HG02678 (cell line): ENCODE measurements around the gene FILIP1.

Experiments
- ATAC-seq: cut with Tn5 transposase; IDR thresholded peaks from one replicate; pipeline ENCODE4 v1.9.1; 2021; ENCODE audit warnings: mild to moderate bottlenecking, moderate library complexity; ENCODE audit not compliant: unreplicated experiment

The FILIP1 gene

DNA sequence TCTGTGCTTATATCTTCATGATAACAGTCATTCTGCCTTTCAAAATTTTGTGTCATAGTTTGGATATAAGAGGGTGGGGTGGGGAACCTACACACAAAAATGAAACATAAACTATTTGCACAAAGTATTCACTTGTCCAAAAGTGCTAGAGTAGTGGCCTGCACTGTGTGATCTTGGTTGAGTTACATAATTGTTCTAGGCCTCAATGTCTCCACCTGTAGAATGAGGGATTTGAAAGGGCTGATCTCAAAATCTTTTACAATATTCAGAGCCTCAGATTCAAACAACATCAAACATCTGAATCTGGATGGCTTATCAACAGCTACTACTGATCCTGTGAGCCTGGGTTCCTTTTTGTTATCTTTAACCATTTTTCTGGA is 144.7 kb downstream of the FILIP1 start:
- no peak for ATAC-seq

DNA sequence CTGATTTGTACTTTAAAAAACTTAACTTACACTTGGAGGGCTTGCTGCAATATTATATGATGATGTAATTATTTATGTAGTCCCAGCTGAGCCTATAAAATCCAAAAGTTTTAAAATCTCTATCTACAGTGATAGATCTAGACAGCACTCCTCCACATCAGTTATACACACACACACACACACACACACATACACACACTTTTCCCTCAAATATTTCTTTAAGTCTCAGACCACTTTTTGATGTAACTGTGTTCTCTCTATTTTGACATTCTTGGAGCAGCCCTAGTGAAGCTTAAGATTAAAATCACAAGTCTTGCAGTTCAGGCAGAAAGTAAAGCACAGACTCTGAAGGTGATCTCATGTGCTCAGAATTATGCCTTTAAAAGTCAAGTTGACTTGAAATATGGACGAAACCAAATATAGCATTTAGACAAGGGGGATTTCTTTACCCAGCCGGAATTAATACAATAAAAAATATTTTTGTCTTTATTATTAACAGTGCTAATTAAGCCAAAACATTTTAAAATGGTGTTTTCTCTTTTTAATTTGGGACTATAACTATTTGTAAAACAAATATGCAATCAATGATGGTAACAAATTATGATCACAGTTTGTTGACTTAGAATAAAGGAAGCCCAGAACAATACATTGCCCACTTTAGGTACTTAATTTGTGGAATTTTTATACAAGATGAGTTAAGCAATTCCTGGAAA is 145.5 kb downstream of the FILIP1 start:
- ATAC-seq: no peak

DNA sequence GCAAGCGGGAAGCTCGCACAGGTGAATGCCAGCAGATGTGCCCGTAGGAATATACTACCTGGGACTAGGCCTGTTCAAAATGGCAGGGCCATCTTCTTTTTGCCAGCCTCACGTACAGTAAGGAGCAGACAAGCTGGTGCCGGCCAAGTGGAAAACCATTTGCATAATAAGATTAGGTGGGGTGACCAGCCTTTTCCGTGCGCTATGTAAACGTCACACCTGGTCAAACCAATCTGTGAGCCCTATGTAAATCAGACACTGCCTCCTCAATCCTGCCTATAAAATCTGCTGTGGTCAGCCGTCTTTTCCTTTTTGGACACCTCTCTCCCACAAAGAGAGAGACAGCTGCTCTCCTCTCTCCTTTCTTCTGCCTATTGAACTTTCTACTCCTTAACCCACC is 148.2 kb downstream of the FILIP1 start:
- ATAC-seq: no peak

DNA sequence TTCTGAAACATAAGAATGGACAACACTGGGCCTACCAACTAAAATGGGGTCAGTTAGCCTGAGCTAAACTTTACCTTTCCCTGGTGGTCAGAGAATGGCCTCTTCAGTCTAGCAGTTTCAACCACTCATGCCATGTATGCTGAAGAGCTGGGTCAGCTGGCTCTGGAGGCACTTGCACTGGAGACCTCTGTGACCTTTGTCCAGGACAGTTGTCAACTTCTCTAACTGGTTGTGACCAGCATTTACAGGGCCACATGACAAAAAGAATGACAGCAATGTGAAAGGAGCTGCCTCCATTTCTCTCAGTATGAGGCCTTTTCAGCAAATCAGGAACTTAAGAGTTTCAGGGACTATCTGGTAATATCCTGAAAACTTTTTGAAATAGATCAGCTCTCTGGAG is 149.1 kb downstream of the FILIP1 start:
- no peak for ATAC-seq

DNA sequence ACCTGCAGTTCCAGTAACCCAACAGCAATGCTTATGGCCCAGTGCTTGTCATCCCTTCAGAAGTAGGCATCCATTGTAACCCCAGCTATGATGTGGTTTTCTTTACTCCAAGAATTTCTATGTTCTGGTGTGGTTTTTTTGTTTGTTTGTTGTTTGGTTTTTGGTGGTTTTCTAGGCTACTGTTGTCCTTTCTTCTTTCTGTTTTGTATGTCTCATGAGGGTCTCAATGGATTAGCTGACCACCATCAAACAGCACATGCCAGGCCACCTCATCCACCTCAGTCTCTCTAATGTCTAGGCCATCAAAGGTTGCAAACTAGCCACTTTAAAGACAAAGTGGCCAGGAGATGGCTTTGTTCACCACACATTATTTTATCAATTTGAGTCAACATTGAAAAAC is 149.6 kb downstream of the FILIP1 start:
- no peak for ATAC-seq

DNA sequence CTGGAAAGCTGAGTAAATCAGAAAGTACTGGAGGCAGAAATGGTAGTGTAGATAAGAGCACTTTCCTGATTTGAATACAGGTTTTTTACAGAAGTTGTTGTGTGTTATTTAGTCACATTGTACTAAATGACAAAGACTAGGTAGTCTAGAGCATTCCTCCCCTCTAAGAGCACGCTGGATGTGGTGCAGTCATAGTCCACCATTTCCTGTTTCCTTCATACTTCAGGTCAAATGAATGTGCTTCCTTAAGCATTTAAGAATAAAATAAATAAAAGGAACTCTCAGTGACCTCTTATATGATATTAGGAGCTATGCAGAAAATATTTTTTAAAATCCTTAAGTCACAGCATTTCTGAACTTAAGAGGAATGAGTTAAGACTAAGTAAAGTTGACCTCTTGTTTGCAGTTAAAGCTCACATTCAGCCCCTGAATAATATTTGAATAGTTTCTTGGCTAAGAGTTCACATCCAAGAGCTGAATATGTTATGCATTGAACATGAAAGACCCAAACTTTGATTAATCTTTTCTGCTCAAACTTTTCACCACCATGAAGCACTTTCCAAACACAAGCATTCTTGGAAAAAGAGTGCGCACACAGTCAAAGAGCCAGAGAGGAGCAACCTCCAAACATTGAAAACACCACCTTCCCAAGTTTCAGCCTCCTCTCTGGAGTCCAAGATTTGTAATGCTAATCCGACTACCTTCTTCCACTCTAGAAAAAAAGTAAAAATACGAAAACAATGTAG is 155.6 kb downstream of the FILIP1 start:
- ATAC-seq: no peak

DNA sequence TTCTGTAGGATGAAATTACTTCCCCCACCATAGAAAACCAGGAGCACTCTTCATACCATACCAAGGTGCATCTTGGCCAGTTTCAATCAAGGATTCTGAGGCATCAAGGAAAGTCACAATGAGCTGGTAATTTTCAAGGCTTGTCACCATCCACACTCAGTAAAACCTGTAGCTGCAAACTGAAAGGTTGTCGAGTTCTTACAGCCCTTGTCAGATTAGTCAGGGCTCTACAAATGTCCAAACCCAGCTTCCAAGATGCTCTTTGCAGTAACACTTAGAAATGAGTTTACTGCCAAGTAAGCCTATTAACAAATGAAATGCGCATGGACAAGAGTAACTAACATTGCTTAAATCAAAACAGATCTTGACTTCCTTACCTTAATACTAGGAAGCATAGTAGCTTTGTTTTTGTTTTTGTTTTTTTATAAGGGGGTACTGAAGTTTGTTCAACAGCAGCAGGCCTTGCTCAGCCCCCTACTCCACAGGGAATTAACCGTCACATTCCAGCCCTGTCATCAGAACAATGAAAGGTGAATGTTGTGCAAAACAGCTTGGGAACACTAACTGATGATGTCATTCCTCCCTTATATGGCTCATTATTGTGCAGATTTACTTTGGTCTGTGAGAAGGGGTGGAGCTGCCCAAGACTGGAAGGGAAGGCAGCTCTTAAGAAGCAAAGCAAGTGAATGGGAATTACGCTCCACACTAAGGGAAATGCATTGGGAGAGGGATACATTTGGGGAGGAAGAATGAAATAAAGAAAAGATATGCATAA is 159.1 kb downstream of the FILIP1 start:
- no peak for ATAC-seq

DNA sequence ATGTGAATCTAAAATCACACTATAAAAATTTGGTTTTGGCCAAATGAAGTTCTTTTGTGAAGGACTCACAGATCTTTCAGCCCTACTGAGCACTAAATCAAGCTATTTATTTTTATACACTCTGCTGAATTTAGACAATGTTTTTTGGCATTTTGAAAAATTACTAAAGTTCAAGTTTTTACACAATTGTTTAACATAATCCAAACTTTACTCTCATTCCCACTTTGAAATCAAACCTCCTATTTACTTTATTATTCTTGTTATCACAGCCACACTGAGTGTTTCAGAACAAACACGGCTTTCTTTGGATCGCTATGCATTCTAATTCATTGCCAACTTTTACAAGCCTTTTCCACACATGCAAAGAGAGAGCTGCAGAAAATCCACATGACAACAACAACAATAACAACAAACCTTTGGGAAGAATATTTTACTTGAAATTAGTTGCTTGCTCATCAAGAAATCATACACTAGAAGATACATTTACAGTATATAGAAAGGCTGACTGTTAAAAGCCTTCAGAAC is 159.9 kb downstream of the FILIP1 start:
- no peak for ATAC-seq

DNA sequence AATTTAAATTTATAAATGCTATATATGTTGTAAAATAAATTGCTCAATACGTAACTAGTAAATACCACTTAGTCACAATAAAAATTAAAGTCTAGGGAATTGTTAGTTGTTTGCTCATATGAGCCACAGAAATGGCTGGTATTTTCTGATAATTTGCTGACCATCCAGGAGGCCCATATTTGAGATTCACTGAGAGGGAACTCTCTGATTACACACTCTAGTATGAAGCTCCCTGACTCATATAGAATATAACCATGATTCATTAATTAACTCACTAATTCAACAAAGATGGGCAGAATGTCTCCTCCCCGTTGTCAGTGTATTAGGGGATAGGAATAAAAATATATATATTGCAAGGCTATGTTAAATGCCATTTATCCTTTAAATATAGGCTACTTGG is 162.4 kb downstream of the FILIP1 start:
- ATAC-seq: no peak

DNA sequence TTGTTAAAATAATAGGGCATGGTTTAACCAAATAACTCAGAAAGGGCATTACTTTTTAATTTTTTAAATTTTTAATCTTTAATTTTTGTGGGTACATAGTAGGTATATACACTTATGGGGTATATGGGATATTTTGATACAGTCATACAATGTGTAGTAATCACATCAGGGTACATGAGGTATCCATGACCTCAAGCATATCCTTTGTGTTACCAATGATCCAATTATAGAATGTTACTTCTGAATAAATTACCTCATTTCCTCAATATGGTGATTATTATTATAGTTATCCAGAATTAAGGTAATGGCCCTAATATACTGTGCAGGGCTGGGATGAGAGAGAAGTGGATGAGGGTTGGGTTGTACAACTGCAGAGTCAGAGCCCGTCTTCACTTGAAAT is 163.9 kb downstream of the FILIP1 start:
- ATAC-seq: no peak

DNA sequence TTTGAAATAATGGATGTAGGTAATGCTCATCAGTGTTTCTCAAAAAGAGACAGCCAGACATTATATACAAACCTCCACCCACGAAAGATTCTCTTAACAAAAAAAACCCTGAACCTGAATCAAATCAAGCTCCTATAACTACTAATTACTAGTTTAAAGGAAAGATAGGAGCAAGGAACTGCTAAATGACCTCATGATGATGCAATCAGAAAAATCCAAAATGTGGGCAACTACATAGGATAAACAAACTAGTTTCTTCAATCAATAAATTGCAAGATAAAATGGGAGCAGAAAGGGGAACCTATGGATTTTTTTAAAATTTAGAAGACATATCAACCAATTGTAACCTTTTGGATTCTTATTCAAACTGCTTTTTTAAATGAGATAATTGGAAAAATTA is 165.8 kb downstream of the FILIP1 start:
- ATAC-seq: no peak

DNA sequence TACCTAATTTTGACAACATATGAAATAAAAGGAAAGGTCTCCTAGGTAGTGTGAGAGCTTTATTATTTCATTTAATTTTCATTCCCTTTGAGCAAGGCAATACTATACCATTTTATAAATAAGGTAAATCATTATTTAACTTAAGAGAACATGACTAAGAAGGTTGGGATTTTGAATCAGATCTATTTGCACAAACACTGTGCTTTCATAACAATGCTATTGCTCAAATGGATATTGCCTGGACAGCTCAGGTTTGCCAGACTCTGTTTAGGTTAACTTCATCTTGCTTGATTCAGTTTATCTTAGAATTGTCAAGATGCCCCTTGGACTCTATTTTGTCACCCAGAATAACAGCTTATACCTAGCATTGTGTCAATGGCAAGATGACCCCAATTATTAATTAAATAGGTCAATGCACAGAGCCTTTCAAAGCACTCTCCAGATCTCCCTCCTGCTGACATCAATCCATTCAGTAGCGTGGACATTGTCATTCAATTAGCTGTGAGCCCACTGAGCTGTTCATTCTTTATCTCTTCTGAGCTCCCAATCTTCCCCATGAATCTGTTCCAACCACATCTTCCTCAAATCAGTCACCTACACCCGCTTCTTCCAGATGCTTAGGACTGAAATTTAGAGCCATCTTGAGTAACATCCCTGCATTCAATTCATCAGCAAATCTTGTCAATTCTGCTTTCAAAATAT is 166.9 kb downstream of the FILIP1 start:
- no peak for ATAC-seq

DNA sequence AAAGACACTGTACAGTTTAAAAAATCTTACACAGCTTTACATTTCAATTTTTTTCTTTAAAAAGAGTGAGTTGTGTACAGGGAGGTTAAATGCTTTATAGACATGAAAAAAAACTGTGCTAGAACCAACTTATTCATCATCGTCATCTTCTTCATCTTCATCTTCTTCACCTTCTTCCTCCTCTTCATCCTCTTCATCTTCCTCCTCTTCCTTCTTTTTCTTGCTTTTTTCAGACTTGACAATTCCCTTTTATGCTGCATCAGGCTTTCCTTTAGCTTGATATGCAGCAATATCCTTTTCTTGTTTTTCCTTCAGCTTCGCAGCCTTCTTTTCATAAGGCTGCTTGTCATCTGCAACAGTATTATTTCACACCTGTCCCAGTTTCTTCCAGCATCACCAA is 174.7 kb downstream of the FILIP1 start:
- ATAC-seq: no peak

DNA sequence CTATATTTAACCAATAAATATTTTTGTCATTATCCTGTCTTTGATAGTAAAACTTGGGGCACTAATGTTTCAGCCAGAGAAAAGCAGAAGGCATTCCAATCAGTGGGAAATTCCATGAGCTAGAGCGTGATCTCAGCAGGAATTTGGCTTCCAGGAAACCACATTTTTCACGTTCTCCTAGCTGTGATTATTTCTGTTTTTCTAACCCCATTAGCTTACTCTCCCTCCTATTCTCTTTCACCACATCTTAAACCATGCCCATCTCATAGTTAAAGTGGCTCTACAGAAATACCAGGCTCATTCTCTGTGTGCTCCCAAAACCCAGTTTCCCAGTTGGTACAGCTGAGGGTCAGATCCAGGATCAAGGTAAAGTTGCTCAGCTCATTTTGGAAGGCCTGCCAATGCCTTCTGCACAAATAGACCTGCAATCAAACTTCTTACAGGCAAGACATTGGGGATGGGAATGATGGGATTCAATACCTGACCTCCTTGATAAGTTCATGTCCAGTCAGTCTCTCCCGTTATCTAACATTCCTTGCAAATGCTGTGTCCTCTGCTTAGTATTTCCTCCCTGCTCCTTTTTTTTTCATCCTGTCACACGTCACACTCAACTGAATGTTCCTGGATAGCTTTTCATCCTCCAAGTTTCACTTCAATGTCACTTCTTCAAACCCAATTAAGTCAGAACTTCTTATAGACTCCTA is 175.9 kb downstream of the FILIP1 start:
- no peak for ATAC-seq

DNA sequence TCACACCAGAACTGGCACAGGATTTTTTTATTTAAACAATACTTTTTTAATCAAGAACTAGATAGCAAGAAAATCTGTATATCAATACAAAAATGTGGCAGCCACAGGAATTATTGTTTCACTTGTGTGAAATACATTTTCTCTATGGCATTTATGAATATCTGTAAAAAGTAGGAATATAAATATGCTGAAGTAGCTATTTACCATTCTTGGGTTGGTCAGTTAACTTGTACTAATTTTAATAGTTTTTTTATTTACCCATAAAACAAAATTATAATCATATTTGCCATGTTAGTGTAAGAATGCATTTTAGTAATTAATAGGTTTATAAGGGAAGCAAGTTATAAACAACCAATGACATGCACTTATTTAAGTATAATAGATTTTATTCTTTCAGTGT is 177.6 kb downstream of the FILIP1 start:
- ATAC-seq: no peak

DNA sequence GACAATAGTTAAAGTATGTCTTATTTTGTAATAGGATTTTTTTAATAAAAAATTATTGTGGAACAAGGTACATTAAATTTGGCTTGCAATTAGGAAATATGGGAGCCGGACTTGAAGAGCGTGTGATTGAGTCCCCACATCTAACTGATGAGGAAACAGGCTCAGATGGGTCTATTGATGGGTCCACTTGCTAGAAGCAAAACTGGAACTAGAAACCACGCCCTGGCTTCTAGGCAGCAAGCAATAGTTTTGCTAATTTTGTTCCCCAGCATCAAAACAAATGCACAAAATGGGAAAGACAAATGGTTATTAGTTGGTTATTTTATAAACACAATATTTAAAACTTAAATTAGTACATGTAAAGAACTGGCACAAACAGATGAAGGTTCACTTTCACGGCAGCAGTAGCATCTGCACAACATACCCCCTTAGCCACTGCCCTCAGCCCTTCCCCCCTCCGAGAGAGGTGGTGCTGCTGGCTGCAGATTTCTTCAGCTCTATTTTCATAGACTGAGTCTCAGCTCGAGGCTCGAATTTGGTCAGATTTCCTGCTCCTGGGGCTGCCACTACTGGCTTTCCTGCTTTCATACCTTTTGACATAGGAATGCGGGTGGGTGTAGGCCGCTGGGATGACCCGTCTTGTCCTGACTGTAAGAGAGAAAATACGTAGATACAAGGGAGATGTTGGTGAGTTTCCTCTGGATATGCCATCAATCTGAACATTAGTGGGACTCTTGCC is 185.2 kb downstream of the FILIP1 start:
- ATAC-seq: no peak

DNA sequence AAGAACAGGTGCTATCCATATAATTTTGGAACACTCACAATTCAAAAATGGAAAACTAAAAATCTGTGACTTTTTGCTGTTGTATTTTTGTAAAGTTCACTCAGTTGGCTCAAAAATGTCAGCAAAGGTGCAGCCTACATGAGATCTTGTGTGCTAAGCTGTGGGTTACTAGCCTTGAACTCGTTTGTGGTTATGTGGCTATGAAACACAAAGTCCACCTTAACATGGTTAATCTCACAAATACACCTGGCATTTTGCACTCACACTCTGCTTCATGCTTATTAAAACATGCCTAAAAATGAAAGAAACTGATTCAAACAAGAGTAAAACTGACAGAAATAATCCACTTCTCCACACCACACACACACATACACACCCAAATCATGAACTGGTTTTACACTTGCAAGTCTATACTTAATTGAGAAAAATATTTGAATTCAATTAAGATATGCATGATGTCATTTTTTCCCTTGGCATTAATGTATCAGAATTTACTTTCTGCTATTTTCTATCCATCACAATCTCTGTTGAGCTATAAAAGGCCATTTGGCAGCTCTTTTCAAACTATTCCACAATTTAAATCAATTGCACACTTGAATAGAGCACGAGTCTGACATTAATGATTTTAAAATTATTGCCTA is 186.1 kb downstream of the FILIP1 start:
- no peak for ATAC-seq

DNA sequence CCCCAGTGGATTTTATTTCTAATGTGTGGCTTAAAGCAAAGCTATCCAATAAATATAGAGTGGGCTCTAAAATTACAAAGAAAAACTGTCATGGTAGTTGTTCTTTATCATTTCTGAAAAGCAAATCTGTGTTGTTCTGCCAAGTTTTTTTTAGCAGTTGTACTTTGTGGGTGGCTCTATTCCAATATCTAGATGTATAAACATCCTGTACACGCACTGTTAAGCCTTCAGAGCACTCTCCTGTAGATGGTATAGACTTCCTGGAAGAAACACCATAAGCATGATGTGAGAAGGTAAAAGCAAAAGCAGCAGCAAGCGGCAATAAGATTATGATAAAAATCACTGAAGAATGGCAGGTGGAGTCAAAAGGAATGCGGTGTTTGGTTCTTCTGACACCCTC is 187.5 kb downstream of the FILIP1 start:
- no peak for ATAC-seq

DNA sequence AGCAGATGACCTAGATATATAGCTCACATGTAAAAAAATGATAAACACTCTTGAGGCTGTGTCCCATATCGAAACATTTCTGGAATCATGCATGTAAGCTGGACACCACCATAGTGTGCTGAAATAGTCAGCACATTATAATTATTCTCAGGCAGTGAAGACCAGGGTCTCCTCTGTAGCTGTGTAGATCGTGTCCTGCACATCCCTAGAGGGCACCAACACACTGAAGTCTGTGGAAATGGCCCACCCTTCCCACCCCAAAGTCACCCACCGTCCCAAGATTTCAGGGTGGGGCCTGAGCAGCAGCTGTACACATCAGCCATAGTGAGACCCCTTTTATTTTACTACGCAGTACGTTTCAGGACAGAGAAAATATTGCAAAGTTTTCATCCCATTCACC is 188.0 kb downstream of the FILIP1 start:
- no peak for ATAC-seq
